ENCODE measurements around the gene INSIG2. TPM values are rescaled to one million over a fixed set of nuclear protein-coding genes. Genes with fewer than 3 reads are reported as not detected.

INSIG2 gene
- total and polyA plus RNA-seq, 2 experiments from 2014 or later: 8.1 to 15.1 TPM

GRCh38 chr2:118051826-118052358 is 36.4 kb upstream of the INSIG2 start:
- no peaks in the 10 kb centered on the region for H3K36me3 ChIP-seq (ENCODE audit: insufficient read depth)
- Mint-ChIP-seq H3K4me3 (no peak overlapping the region), H3K27ac (no peak overlapping the region), H3K9me3 (no peaks in the 10 kb centered on the region), H3K27me3 (ENCODE audit: insufficient read depth, low read depth, poor library complexity) (no peaks in the 10 kb centered on the region), H3K36me3 (ENCODE audit: low read depth) (no peaks in the 10 kb centered on the region), H3K4me1 (peaks cover 8% of the 10 kb centered on the region; the same call in 2 of the 3 replicates)
- H3K27ac ChIP-seq (ENCODE audit: low read depth): no peak overlapping the region
- no peaks in the 10 kb centered on the region for H3F3A ChIP-seq (replicated peaks; ENCODE audit: low read depth)
- H3K4me2 ChIP-seq: no peak overlapping the region
- no peaks in the 10 kb centered on the region for H3K79me2 ChIP-seq (replicated peaks; ENCODE audit: insufficient read depth)
- no peaks in the 10 kb centered on the region for H4K20me1 ChIP-seq (replicated peaks; ENCODE audit: insufficient read depth)
- no peak overlapping the region for H2AFZ ChIP-seq
- no peaks in the 10 kb centered on the region for H3K27me3 ChIP-seq (ENCODE audit: insufficient read depth)
- no peak for ATAC-seq
- H3K9me2 ChIP-seq (ENCODE audit: insufficient read depth): no peaks in the 10 kb centered on the region
- no peak overlapping the region for H3K4me3 ChIP-seq
- TF ChIP-seq ZNF331 (CRISPR knock-in tag; IDR thresholded peaks at IDR 0.05; ENCODE audit: low read depth) (no peak), NANOG (IDR thresholded peaks at IDR 0.05; ENCODE audit: borderline replicate concordance) (no peak), EZH2phosphoT487 (IDR thresholded peaks at IDR 0.05; ENCODE audit: unreplicated experiment) (no peak), JUNB (IDR thresholded peaks at IDR 0.05; ENCODE audit: unreplicated experiment) (no peak), EZH2 (IDR thresholded peaks at IDR 0.05; ENCODE audit: low read depth, unreplicated experiment) (no peak), POLR2AphosphoS5 (IDR thresholded peaks at IDR 0.05; ENCODE audit: low read depth) (no peak), ZNF462 (CRISPR knock-in tag; IDR thresholded peaks at IDR 0.05) (no peak), ZNF114 (CRISPR knock-in tag; IDR thresholded peaks at IDR 0.05) (no peak), STAT1 (IDR thresholded peaks at IDR 0.05; ENCODE audit: unreplicated experiment) (no peak), CREB1 (CRISPR knock-in tag; IDR thresholded peaks at IDR 0.05; ENCODE audit: low read depth) (no peak)
- TF ChIP-seq, protein P1, sequence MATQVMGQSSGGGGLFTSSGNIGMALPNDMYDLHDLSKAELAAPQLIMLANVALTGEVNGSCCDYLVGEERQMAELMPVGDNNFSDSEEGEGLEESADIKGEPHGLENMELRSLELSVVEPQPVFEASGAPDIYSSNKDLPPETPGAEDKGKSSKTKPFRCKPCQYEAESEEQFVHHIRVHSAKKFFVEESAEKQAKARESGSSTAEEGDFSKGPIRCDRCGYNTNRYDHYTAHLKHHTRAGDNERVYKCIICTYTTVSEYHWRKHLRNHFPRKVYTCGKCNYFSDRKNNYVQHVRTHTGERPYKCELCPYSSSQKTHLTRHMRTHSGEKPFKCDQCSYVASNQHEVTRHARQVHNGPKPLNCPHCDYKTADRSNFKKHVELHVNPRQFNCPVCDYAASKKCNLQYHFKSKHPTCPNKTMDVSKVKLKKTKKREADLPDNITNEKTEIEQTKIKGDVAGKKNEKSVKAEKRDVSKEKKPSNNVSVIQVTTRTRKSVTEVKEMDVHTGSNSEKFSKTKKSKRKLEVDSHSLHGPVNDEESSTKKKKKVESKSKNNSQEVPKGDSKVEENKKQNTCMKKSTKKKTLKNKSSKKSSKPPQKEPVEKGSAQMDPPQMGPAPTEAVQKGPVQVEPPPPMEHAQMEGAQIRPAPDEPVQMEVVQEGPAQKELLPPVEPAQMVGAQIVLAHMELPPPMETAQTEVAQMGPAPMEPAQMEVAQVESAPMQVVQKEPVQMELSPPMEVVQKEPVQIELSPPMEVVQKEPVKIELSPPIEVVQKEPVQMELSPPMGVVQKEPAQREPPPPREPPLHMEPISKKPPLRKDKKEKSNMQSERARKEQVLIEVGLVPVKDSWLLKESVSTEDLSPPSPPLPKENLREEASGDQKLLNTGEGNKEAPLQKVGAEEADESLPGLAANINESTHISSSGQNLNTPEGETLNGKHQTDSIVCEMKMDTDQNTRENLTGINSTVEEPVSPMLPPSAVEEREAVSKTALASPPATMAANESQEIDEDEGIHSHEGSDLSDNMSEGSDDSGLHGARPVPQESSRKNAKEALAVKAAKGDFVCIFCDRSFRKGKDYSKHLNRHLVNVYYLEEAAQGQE (IDR thresholded peaks at IDR 0.05; ENCODE audit: unreplicated experiment): no peak
- TF ChIP-seq, protein P2, sequence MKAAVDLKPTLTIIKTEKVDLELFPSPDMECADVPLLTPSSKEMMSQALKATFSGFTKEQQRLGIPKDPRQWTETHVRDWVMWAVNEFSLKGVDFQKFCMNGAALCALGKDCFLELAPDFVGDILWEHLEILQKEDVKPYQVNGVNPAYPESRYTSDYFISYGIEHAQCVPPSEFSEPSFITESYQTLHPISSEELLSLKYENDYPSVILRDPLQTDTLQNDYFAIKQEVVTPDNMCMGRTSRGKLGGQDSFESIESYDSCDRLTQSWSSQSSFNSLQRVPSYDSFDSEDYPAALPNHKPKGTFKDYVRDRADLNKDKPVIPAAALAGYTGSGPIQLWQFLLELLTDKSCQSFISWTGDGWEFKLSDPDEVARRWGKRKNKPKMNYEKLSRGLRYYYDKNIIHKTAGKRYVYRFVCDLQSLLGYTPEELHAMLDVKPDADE (IDR thresholded peaks at IDR 0.05): no peak
- TF ChIP-seq, protein P3, sequence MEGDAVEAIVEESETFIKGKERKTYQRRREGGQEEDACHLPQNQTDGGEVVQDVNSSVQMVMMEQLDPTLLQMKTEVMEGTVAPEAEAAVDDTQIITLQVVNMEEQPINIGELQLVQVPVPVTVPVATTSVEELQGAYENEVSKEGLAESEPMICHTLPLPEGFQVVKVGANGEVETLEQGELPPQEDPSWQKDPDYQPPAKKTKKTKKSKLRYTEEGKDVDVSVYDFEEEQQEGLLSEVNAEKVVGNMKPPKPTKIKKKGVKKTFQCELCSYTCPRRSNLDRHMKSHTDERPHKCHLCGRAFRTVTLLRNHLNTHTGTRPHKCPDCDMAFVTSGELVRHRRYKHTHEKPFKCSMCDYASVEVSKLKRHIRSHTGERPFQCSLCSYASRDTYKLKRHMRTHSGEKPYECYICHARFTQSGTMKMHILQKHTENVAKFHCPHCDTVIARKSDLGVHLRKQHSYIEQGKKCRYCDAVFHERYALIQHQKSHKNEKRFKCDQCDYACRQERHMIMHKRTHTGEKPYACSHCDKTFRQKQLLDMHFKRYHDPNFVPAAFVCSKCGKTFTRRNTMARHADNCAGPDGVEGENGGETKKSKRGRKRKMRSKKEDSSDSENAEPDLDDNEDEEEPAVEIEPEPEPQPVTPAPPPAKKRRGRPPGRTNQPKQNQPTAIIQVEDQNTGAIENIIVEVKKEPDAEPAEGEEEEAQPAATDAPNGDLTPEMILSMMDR (conservative IDR thresholded peaks at IDR 0.05; ENCODE audit: low read depth in 2 of 2): no peak
- H3K4me1 ChIP-seq (ENCODE audit: insufficient read depth): no peaks in the 10 kb centered on the region; the same call in 1 of the 2 replicates
- no peak for DNase-seq (ENCODE audit: low spot score)

Data from GM23338 (cell line).